SK-N-SH (cell line): ENCODE data around the gene UQCR10. TPM values are rescaled to one million over a fixed set of nuclear protein-coding genes. Genes with fewer than 3 reads are reported as not detected.

Source experiments
- CTCF ChIA-PET: fragments of 300-600, 350-600 bp; formaldehyde crosslinking; extraction: SDS; loops from one replicate; lab custom pipeline; 2021; lab: Yijun Ruan, JAX
- POLR2A ChIA-PET: fragments of 350-600 bp; sonication (Branson Sonifier 250); formaldehyde crosslinking; extraction: SDS; loops from one replicate; lab custom pipeline; 2020; ENCODE audit warnings: antibody characterized with exemption, inconsistent platforms; lab: Yijun Ruan, JAX
- DNase-seq: peaks from one replicate; pipeline ENCODE4 v3.0.0; 2012
- H2AFZ ChIP-seq: fragments of 200-600 bp; sonication (generic); 2 replicates; pipeline ENCODE4 v1.8.1; 2016; ENCODE audit warnings: antibody characterized with exemption, mild to moderate bottlenecking, low read depth
- H3F3A ChIP-seq: fragments of 200-600 bp; sonication (generic); replicated peaks from 2 replicates; pipeline ENCODE3; 2016; ENCODE audit warnings: antibody characterized with exemption, mild to moderate bottlenecking; ENCODE audit not compliant: insufficient read depth
- H3K27ac ChIP-seq, 2 experiments: fragments of 200-500 bp in 1 of 2; fragments of 200-600 bp in 1 of 2; sonication (Bioruptor generic) in 1 of 2; sonication (generic), shearing (Covaris generic) in 1 of 2; 2 replicates each; pipeline versions ENCODE4 v1.5.1 to v1.6.1; 2014 to 2016; ENCODE audit warnings: low read depth in 2 of 2, inconsistent platforms in 1 of 2, low read length in 1 of 2, mild to moderate bottlenecking in 1 of 2, mixed read lengths in 1 of 2
- H3K27me3 ChIP-seq: fragments of 200-600 bp; sonication (generic), shearing (Covaris generic); 2 replicates; pipeline ENCODE4 v1.6.1; 2016; ENCODE audit warnings: mixed run types; ENCODE audit not compliant: insufficient read depth
- H3K36me3 ChIP-seq, 2 experiments: fragments of 200-500 bp in 1 of 2; fragments of 200-600 bp in 1 of 2; sonication (Bioruptor generic) in 1 of 2; sonication (generic) in 1 of 2; replicated peaks in 1 of 2; 2 replicates each; pipeline versions ENCODE3 to v1.5.1; 2014 to 2016; ENCODE audit warnings: low read length in 1 of 2, mild to moderate bottlenecking in 1 of 2; ENCODE audit not compliant: insufficient read depth in 2 of 2, control insufficient read depth in 1 of 2
- H3K4me1 ChIP-seq, 2 experiments: fragments of 200-500 bp in 1 of 2; fragments of 200-600 bp in 1 of 2; sonication (Bioruptor generic) in 1 of 2; sonication (generic), shearing (Covaris generic) in 1 of 2; 2 replicates each; pipeline versions ENCODE4 v1.5.1 to v1.6.1; 2014 to 2016; ENCODE audit warnings: low read depth in 1 of 2, low read length in 1 of 2, mixed run types in 1 of 2; ENCODE audit not compliant: insufficient read depth in 2 of 2, control insufficient read depth in 1 of 2
- H3K4me2 ChIP-seq: fragments of 200-600 bp; sonication (generic), shearing (Covaris generic); 2 replicates; pipeline ENCODE4 v1.6.1; 2017; ENCODE audit warnings: mixed run types
- H3K4me3 ChIP-seq, 2 experiments: fragments of 200-500 bp in 1 of 2; fragments of 200-600 bp in 1 of 2; sonication (Bioruptor generic) in 1 of 2; sonication (generic), shearing (Covaris generic) in 1 of 2; 2 replicates each; pipeline versions ENCODE4 v1.5.1 to v1.8.1; 2014 to 2016; ENCODE audit warnings: low read depth in 2 of 2, inconsistent platforms in 1 of 2, low read length in 1 of 2, mild to moderate bottlenecking in 1 of 2, mixed read lengths in 1 of 2, moderate library complexity in 1 of 2
- H3K79me2 ChIP-seq: fragments of 200-600 bp; sonication (generic); 2 replicates; pipeline ENCODE4 v1.8.1; 2017; ENCODE audit warnings: mild to moderate bottlenecking; ENCODE audit not compliant: insufficient read depth
- H3K9ac ChIP-seq: fragments of 200-600 bp; sonication (generic); 2 replicates; pipeline ENCODE4 v1.6.1; 2017; ENCODE audit warnings: mixed run types
- H3K9me2 ChIP-seq: fragments of 200-600 bp; sonication (generic); 2 replicates; pipeline ENCODE4 v1.6.1; 2017; ENCODE audit warnings: mixed run types
- H3K9me3 ChIP-seq: fragments of 200-600 bp; sonication (generic); 2 replicates; pipeline ENCODE4 v1.6.1; 2017; ENCODE audit warnings: mixed run types, mild to moderate bottlenecking, moderate library complexity
- H4K20me1 ChIP-seq: fragments of 200-600 bp; sonication (generic); 2 replicates; pipeline ENCODE4 v1.6.1; 2017; ENCODE audit warnings: mild to moderate bottlenecking, mixed run types; ENCODE audit not compliant: insufficient read depth
- ELF1 ChIP-seq: IDR thresholded peaks from 2 replicates; pipeline ENCODE4 v1.4.0; 2012
- EZH2phosphoT487 ChIP-seq: fragments of 200-600 bp; sonication (generic); IDR thresholded peaks from 2 replicates; pipeline ENCODE4 v1.6.1; 2017; ENCODE audit warnings: low read depth, mixed run types, mild to moderate bottlenecking, antibody characterized with exemption, moderate library complexity, borderline replicate concordance
- FOXJ3 ChIP-seq: sonication (generic); formaldehyde crosslinking; IDR thresholded peaks from 2 replicates; pipeline ENCODE4 v1.5.1; 2020; ENCODE audit warnings: mild to moderate bottlenecking, missing genetic modification reagents
- GABPA ChIP-seq: IDR thresholded peaks from 2 replicates; pipeline ENCODE4 v1.4.0; 2012; ENCODE audit warnings: low read depth, mild to moderate bottlenecking
- JUND ChIP-seq: IDR thresholded peaks from 2 replicates; pipeline ENCODE4 v1.4.0; 2012
- MEF2A ChIP-seq: IDR thresholded peaks from 2 replicates; pipeline ENCODE4 v1.4.0; 2012; ENCODE audit warnings: low read depth, borderline replicate concordance
- PBX3 ChIP-seq: IDR thresholded peaks from 2 replicates; pipeline ENCODE4; 2012
- POLR2AphosphoS5 ChIP-seq: IDR thresholded peaks from 2 replicates; pipeline ENCODE4 v1.6.1; 2012; ENCODE audit warnings: low read depth, low read length
- RAD21 ChIP-seq: IDR thresholded peaks from 2 replicates; pipeline ENCODE4 v1.6.1; 2012; ENCODE audit warnings: mild to moderate bottlenecking, low read length
- REST ChIP-seq: IDR thresholded peaks from 2 replicates; pipeline ENCODE4 v1.6.1; 2012; ENCODE audit warnings: mild to moderate bottlenecking, low read depth, low read length, moderate library complexity
- RXRA ChIP-seq: IDR thresholded peaks from 2 replicates; pipeline ENCODE4 v1.4.0; 2012; ENCODE audit warnings: low read depth, mild to moderate bottlenecking, borderline replicate concordance
- SMC3 ChIP-seq: IDR thresholded peaks from 2 replicates; pipeline ENCODE4 v1.6.1; 2012; ENCODE audit warnings: low read depth, low read length, improper control_type of control experiment
- TCF12 ChIP-seq: IDR thresholded peaks from 2 replicates; pipeline ENCODE4 v1.4.0; 2012
- USF1 ChIP-seq: IDR thresholded peaks from 2 replicates; pipeline ENCODE4 v1.4.0; 2012; ENCODE audit warnings: low read depth, borderline replicate concordance
- USF2 ChIP-seq: fragments of 150-350 bp; IDR thresholded peaks from 2 replicates; pipeline ENCODE4 v1.6.1; 2017; ENCODE audit warnings: antibody characterized with exemption, low read length, low read depth, borderline replicate concordance
- YY1 ChIP-seq: IDR thresholded peaks from 2 replicates; pipeline ENCODE4 v1.4.0; 2012; ENCODE audit warnings: low read depth, mild to moderate bottlenecking
- ZBTB33 ChIP-seq: IDR thresholded peaks from 2 replicates; pipeline ENCODE4 v1.4.0; 2012; ENCODE audit warnings: low read depth, borderline replicate concordance
- WGBS: methylation state at CpG from one replicate; pipeline ENCODE4 v1.1.6; 2017; ENCODE audit warnings: low lambda C conversion rate; 5-methylcytosine and 5-hydroxymethylcytosine counted together
- polyA plus RNA-seq, 3 experiments: library from polyadenylated mRNA; depleted of rRNA; stranded (reverse); fragments of >200 nt; gene quantifications; 2 replicates each; pipeline ENCODE4 v1.2.3, GENCODE V29; 2012

The UQCR10 gene
- polyA plus RNA-seq, 1 of the 3 experiments (the other 2 are of a cell fraction) = 248 TPM

GRCh38 chr22:29738118-29738815 lies 28.9 kb upstream of the UQCR10 start:
- no peaks in the 10 kb centered on the region for H3F3A ChIP-seq
- TF ChIP-seq PBX3 = no peak
- no peak for TF ChIP-seq YY1
- TF ChIP-seq MEF2A = no peak
- TF ChIP-seq GABPA = no peak
- TF ChIP-seq USF2 = no peak
- TF ChIP-seq, all 33 proteins: peak for 0
- ChIA-PET CTCF (interaction anchor here (0.7 to 1.8 kb wide), 4 partner anchors 11 to 267 kb away, joined by 3 to 5 read pairs (median 4); no protein-coding TSS in a partner anchor), POLR2A (no interaction called here)
- 84% methylated on average over 12 of the region's 15 CpGs for WGBS
- no peak for DNase-seq
- Histone ChIP-seq H4K20me1 (no peaks in the 10 kb centered on the region), H3K9me3 (no peaks in the 10 kb centered on the region), H3K27ac (no peak overlapping the region), H2AFZ (no peak overlapping the region), H3K4me1 (peaks cover 0 to 26% of the 10 kb centered on the region in 2 experiments; a peak in 1 of 4 replicates), H3K79me2 (no peaks in the 10 kb centered on the region), H3K27me3 (no peaks in the 10 kb centered on the region), H3K4me2 (no peak overlapping the region), H3K9me2 (no peaks in the 10 kb centered on the region), H3K36me3 (peaks cover 0 to 8% of the 10 kb centered on the region in 2 experiments), H3K4me3 (no peak overlapping the region), H3K9ac (no peak overlapping the region)

- H3K4me3 ChIP-seq = no peak overlapping the region
- H3K9me2 ChIP-seq = no peaks in the 10 kb centered on the region
- no peaks in the 10 kb centered on the region for H3F3A ChIP-seq
- H3K36me3 ChIP-seq = peaks cover 0 to 8% of the 10 kb centered on the region in 2 experiments
- H3K4me2 ChIP-seq = no peak overlapping the region
- POLR2A ChIA-PET = interaction anchor here (0.6 kb wide), 1 partner anchor 19 kb away, joined by 3 read pairs; no protein-coding TSS in a partner anchor
- CTCF ChIA-PET = interaction anchor here (1.1 kb wide), 1 partner anchor 12 kb away, joined by 3 read pairs; no protein-coding TSS in a partner anchor
- WGBS = 96% methylated on average over 10 of the region's 17 CpGs
- H3K27me3 ChIP-seq = no peaks in the 10 kb centered on the region
- no peaks in the 10 kb centered on the region for H4K20me1 ChIP-seq
- DNase-seq = no peak
- no peaks in the 10 kb centered on the region for H3K79me2 ChIP-seq
- peaks cover 0 to 14% of the 10 kb centered on the region in 2 experiments; a peak in 1 of 4 replicates for H3K4me1 ChIP-seq
- H2AFZ ChIP-seq = no peak overlapping the region
- no peak overlapping the region for H3K9ac ChIP-seq
- no peak overlapping the region for H3K27ac ChIP-seq
- H3K9me3 ChIP-seq = no peaks in the 10 kb centered on the region
- TF ChIP-seq REST (no peak), RXRA (no peak), FOXJ3 (CRISPR knock-in tag) (no peak), TCF12 (no peak), POLR2AphosphoS5 (no peak), USF1 (no peak), GABPA (no peak), ELF1 (no peak), ZBTB33 (no peak), JUND (no peak), RAD21 (no peak), SMC3 (no peak), USF2 (no peak), EZH2phosphoT487 (no peak)
Observed at GRCh38 chr22:29739346-29739875, 27.8 kb upstream of the UQCR10 start.
